GM12872 (cell line): ENCODE measurements around the gene BAIAP2.

Experiments
- CTCF ChIP-seq: IDR thresholded peaks from 3 replicates; pipeline ENCODE4 v1.5.1; 2011; ENCODE audit warnings: low read depth, mild to moderate bottlenecking, low read length, moderate library complexity; ENCODE audit not compliant: insufficient read depth

BAIAP2 gene

DNA sequence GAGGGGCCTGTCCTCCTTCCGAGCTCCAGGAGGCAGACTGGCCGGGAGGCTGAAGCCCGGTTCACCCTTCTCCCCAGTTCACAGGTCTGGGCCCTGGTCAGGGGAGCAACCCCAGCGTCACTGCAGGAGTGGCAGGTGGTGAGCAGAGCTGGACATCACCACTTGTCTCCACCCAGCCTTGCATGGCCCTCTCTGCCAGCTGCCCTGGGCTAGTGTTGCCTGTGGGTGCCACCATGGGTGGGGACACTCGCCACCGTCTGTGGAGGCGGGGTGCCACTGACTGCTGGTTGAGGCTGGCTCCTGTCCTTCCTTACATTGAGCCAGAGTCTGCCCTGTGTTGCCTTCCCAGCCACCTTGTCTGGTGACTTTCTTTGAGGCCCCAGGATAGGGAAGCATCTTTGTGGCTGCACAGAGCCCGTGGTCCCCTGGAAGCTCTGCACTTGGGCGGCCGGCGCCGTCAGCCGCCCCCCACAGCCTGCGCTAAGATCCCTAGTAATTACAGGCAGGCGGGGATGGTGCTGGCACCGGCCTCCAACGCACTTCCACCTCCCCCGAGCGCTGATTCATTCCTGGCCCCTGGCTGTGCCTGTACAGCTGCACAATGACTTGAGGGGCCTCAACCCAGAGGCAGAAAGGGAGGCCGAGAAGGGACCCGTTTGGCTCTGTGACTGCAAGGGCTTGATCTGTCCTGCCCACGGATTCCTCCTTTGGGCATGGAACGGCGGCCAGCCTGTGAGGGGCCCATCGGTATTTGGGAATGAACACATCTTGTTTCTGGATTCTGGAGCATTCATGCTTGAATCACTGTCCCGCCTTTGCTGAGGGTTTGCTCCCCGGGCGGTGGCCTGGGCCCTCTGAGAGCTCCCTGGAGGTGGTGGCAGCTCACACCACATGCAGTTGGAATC is 5.2 kb downstream of the BAIAP2 start:
- no peak for TF ChIP-seq CTCF

DNA sequence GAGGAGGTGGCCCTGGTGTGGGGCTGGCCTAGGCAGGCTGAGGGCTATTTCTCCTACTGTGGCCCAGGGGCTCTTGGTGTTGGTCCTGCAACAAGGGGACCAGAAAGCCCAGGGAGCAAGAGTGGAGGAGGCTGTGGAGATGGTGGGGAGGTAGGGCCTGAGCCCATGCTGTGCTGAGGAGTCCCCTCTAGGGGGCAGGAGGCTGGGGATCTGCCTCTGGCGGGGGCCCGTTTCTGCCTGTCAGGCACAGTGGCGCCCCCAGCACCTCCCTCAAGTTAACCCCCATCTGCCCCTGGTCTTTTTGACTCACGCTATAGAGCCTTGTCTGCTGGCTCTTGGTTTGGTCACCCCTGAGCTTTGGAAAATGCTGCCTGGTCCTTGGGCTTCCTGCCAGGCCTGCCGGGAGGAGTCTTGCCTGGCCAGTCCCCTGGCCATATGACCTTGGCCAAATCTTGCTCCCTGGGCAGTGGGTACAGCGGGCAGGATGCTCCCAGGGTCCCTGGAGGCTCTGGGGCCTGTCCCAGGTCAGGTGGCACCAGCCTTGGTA is 5.9 kb downstream of the BAIAP2 start:
- TF ChIP-seq CTCF = peak; percentile 68

DNA sequence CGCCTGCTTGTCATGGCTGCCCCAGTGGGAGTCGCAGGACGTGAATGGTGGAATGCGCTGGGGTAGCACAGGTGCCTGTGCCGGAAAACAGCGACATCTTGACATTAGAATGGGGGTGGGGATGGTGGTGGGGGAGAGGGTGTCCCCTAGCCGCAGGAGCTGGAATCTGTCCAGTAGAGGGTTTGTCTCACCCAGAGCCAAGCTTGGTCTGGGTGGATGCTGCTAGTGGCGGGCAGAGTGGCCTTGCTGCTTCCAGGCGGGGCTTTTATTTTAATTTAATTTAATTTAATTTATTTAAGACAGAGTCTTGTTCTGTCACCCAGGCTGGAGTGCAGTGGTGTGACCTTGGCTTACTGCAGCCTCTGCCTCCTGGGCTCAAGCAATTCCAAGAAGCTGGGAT is 7.7 kb downstream of the BAIAP2 start:
- no peak for TF ChIP-seq CTCF

- no peak for TF ChIP-seq CTCF
Measured at GRCh38 chr17:81043319-81043724, 8.4 kb downstream of the BAIAP2 start.

DNA sequence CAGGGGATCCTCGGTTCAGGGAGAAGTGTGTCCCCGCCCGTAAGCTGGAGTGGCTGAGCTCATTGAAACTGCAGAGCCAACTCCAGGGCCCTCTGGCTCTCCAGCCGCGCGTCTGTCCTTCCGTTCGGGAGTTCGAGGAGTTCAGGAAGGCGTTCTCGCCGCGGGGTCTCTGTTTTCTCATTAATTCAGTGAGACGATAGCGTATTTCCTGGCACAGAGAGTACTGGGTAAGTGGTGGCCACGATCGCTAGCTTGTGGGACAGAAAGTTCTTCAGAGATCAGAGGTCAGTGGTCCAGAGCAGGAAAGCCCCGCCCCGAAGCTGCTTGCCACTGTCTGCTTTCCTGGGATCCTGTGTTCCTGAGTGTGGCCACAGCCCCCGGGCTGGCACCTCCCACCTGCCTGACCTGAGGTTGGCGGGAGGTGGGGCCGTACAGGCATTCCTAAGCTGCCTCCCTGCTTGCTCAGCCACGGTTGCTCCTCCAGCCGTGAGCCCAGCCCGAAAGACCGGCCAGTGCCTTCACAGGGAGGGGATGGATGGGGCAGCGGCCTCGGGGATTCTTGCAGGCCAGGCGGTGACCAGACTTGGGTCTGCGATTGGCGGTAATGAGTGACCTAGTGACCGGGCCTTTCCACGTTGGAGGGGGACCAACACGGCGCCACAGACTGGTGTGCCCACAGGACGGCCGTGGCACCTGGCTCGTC is 8.9 kb downstream of the BAIAP2 start:
- no peak for TF ChIP-seq CTCF

GRCh38 chr17:81044428-81044763 is 9.4 kb downstream of the BAIAP2 start:
- TF ChIP-seq CTCF = no peak

- TF ChIP-seq CTCF = no peak
Measured at GRCh38 chr17:81044764-81045589, 10.0 kb downstream of the BAIAP2 start.
